OCI-LY3 (cell line): ENCODE measurements around the gene CBLN2.

Experiments used
- H2AFZ ChIP-seq: fragments of 200-600, 300-600 bp; shearing (Covaris generic); 2 replicates; pipeline ENCODE4 v1.6.0; 2014; ENCODE audit warnings: antibody characterized with exemption, low read depth, low read length
- H3K27ac ChIP-seq: fragments of 200-600, 300-600 bp; sonication (generic); 2 replicates; pipeline ENCODE4 v1.5.1; 2014; ENCODE audit warnings: mild to moderate bottlenecking, low read length, moderate library complexity, mixed read lengths
- H3K27me3 ChIP-seq: fragments of 200-600, 300-600 bp; sonication (generic); 2 replicates; pipeline ENCODE4 v1.6.1; 2014; ENCODE audit warnings: low read depth, low read length, mixed read lengths
- H3K36me3 ChIP-seq: fragments of 200-600, 300-600 bp; sonication (generic); replicated peaks from 2 replicates; pipeline ENCODE3; 2014; ENCODE audit warnings: low read depth, low read length, mixed read lengths
- H3K4me1 ChIP-seq: fragments of 300-600, 200-600 bp; sonication (generic); 2 replicates; pipeline ENCODE4 v1.6.1; 2014; ENCODE audit warnings: low read length, mixed read lengths
- H3K4me2 ChIP-seq: fragments of 200-600, 300-600 bp; sonication (generic); 2 replicates; pipeline ENCODE4 v1.6.1; 2014; ENCODE audit warnings: low read length, mixed read lengths
- H3K4me3 ChIP-seq: fragments of 300-600, 200-600 bp; sonication (generic); 2 replicates; pipeline ENCODE4 v1.5.1; 2014; ENCODE audit warnings: antibody characterized with exemption, mild to moderate bottlenecking, low read length, moderate library complexity
- H3K79me2 ChIP-seq: fragments of 300-600, 200-600 bp; shearing (Covaris generic); 2 replicates; pipeline ENCODE4 v1.6.1; 2014; ENCODE audit warnings: mild to moderate bottlenecking, low read length, mixed read lengths
- H3K9ac ChIP-seq: fragments of 300-600, 200-600 bp; shearing (Covaris generic); 2 replicates; pipeline ENCODE4 v1.6.0; 2014; ENCODE audit warnings: mild to moderate bottlenecking, low read length, moderate library complexity
- H3K9me3 ChIP-seq: fragments of 200-600, 300-600 bp; shearing (Covaris generic); 2 replicates; pipeline ENCODE4 v1.6.1; 2014; ENCODE audit warnings: low read length, mixed read lengths; ENCODE audit not compliant: insufficient read depth
- H4K20me1 ChIP-seq: fragments of 200-600, 300-600 bp; sonication (generic); 2 replicates; pipeline ENCODE4 v1.6.1; 2016; ENCODE audit warnings: low read length, mixed read lengths; ENCODE audit not compliant: insufficient read depth
- EZH2phosphoT487 ChIP-seq: fragments of 200-600 bp; shearing (Covaris generic); IDR thresholded peaks from 2 replicates; pipeline ENCODE4 v1.6.1; 2018; ENCODE audit warnings: antibody characterized with exemption, mixed run types, low read depth
- TF ChIP-seq, protein P1 (sequence below): fragments of 200-600, 300-600 bp; sonication (generic); IDR thresholded peaks from 2 replicates; pipeline ENCODE4 v1.5.1; 2014; ENCODE audit warnings: antibody characterized with exemption, low read length, low read depth

The CBLN2 gene

DNA sequence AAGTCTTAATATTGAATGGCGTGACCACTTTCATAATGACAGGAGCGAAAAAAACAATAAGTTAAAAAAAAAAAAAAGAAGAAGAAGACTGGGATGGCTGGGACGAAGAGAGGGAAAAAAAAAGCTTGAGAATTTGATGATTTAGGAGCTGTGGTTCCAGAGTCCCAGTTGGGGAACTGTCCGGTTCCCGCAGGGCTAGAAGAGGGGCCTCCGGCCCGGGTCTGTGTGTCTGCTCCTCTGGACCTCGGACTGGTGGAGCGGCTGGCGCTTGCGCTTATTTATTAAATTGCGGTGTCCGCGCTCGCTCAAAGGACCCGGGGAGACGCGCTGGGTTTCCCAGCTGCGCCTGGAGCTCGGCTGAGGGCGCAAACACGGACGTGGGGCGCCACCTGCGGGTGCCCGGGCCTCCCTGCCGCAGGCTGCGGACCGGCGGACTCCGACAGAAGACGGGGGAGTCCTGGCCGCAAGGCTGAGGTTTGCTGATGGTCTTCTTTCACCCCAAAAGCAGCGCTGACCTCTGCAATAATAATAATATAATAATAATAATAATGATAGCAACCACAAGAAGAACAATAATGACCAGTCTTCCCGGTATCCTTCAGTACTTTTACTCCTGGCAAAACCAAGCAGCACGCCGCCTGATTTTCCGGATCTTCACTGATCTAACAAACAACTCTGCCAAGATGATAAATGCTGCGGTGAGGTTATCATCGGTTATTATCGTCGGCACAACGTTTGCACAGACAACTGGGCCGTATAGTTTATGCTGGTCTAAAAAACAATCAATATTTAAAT, at the start of gene CBLN2:
TSS of gene CBLN2 (minus strand) at position 251 of the 795 bp plus-strand sequence. CDS start 2,182 bp downstream, outside the sequence.
- peak within 1 kb of the TSS; percentile 75 for H3K4me3 ChIP-seq
- peak within 1 kb of the TSS; percentile 86 for H3K4me2 ChIP-seq
- H3K79me2 ChIP-seq, result no peaks in the 10 kb centered on the region
- H3K4me1 ChIP-seq, result no peaks in the 10 kb centered on the region
- TF ChIP-seq EZH2phosphoT487, result no peak
- TF ChIP-seq, protein P1, sequence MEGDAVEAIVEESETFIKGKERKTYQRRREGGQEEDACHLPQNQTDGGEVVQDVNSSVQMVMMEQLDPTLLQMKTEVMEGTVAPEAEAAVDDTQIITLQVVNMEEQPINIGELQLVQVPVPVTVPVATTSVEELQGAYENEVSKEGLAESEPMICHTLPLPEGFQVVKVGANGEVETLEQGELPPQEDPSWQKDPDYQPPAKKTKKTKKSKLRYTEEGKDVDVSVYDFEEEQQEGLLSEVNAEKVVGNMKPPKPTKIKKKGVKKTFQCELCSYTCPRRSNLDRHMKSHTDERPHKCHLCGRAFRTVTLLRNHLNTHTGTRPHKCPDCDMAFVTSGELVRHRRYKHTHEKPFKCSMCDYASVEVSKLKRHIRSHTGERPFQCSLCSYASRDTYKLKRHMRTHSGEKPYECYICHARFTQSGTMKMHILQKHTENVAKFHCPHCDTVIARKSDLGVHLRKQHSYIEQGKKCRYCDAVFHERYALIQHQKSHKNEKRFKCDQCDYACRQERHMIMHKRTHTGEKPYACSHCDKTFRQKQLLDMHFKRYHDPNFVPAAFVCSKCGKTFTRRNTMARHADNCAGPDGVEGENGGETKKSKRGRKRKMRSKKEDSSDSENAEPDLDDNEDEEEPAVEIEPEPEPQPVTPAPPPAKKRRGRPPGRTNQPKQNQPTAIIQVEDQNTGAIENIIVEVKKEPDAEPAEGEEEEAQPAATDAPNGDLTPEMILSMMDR, result peak; percentile 96
- H3K9ac ChIP-seq, result peak within 1 kb of the TSS; percentile 14; the same call in 1 of the 2 replicates
- peak within 1 kb of the TSS; percentile 86 for H2AFZ ChIP-seq
- peaks cover 7% of the 10 kb centered on the region; the same call in 1 of the 2 replicates for H3K27me3 ChIP-seq
- no peak within 1 kb of the TSS for H3K27ac ChIP-seq
- H4K20me1 ChIP-seq, result no peaks in the 10 kb centered on the region
- H3K9me3 ChIP-seq, result no peaks in the 10 kb centered on the region
- no peaks in the 10 kb centered on the region for H3K36me3 ChIP-seq

DNA sequence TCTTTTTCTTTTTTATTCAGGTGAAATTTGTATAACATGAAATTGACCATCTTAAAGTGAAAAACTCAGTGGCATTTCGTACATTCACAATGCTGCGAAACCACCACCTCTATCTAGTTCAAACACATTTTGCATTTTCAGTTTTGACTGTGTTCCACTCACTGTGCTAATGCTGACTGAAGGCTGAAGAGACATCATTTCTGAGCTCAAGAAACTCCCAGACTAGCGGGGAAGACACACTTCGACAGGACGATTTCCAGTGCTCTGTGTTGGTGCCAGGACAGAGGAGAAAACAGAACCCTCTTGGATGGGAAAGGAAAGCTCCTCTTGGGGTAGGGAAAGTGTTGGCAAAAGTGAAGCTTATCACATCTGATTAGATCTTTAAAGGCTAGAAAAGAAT, 44.2 kb upstream of the CBLN2 start:
- H4K20me1 ChIP-seq, result no peaks in the 10 kb centered on the region
- peak overlapping the region; percentile 19 for H3K4me2 ChIP-seq

DNA sequence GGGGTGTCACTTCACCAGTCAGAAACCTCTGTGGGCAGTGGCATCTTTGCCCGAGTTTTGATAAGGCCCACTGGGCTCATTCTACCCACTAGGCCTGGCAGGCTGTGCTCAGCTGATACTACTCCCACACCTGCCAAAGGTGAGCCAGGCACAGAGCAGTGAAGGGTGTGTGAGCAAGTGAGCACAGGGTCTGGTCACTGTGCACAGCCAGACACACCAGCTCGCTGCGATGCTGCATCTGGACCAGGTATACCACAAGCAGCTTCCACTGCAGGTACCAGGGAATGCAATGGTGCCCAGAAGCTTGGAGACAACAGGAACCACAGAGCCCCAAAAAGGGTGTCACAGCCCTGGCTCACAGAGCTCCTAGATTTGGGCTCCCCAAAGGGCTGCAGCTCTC, 40.6 kb upstream of the CBLN2 start:
- TF ChIP-seq, protein P1, result no peak
- no peak for TF ChIP-seq EZH2phosphoT487
- H3K4me1 ChIP-seq, result peaks cover 6% of the 10 kb centered on the region; the same call in 1 of the 2 replicates
- 0 out of 2 replicates have a peak, but pooled peaks cover 7% of the 10 kb centered on the region for H3K9me3 ChIP-seq
- H3K79me2 ChIP-seq, result no peaks in the 10 kb centered on the region
- H3K36me3 ChIP-seq, result no peaks in the 10 kb centered on the region
- H4K20me1 ChIP-seq, result no peaks in the 10 kb centered on the region
- no peaks in the 10 kb centered on the region for H3K27me3 ChIP-seq
- H3K27ac ChIP-seq, result no peak overlapping the region
- no peak overlapping the region for H3K9ac ChIP-seq
- no peak overlapping the region for H3K4me2 ChIP-seq
- H2AFZ ChIP-seq, result no peak overlapping the region
- H3K4me3 ChIP-seq, result no peak overlapping the region

More for the DNA sequence above, 44.2 kb upstream of the CBLN2 start:
- 0 out of 2 replicates have a peak, but pooled peaks cover 7% of the 10 kb centered on the region for H3K9me3 ChIP-seq
- H3K4me3 ChIP-seq, result no peak overlapping the region
- TF ChIP-seq EZH2phosphoT487, result no peak
- no peaks in the 10 kb centered on the region for H3K79me2 ChIP-seq
- no peak overlapping the region for H3K9ac ChIP-seq
- peaks cover 6% of the 10 kb centered on the region; the same call in 1 of the 2 replicates for H3K4me1 ChIP-seq
- no peak overlapping the region for H2AFZ ChIP-seq
- H3K36me3 ChIP-seq, result no peaks in the 10 kb centered on the region
- H3K27ac ChIP-seq, result no peak overlapping the region
- H3K27me3 ChIP-seq, result no peaks in the 10 kb centered on the region

DNA sequence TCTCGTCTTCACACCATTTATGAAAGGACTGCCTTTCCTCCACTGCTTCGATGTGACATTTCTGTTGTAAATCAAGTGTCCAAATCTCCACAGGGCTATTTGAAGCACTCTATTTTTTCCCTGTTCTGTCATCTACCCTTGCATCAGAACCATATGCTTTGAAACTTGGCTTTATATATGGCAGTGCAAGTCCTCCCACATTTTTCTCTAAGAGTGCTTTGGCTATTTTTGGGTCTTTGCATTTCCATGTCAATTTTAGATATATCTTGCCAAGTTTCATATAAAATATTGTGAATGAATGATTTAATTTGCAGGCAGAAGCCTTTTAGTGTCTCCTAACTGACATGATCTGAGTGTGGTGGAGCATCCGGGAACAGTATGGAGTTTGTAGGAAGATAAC, 37.8 kb upstream of the CBLN2 start:
- Histone ChIP-seq H3K4me2 (no peak overlapping the region), H2AFZ (no peak overlapping the region), H3K9ac (no peak overlapping the region), H3K27me3 (no peaks in the 10 kb centered on the region), H3K9me3 (0 out of 2 replicates have a peak, but pooled peaks cover 7% of the 10 kb centered on the region), H3K27ac (no peak overlapping the region), H3K4me3 (no peak overlapping the region), H4K20me1 (no peaks in the 10 kb centered on the region), H3K79me2 (no peaks in the 10 kb centered on the region), H3K36me3 (no peaks in the 10 kb centered on the region), H3K4me1 (no peaks in the 10 kb centered on the region)
- TF ChIP-seq, protein P1, result no peak
- TF ChIP-seq EZH2phosphoT487, result no peak
